Measurements from ENCODE around the gene PGP. TPM values are rescaled to one million over a fixed set of nuclear protein-coding genes. Genes with fewer than 3 reads are reported as not detected.

PGP gene
- total RNA-seq, 1 experiment from 2014 or later = 38.3 TPM

- Histone ChIP-seq H2BK20ac (ENCODE audit: low read depth, low read length, poor library complexity, severe bottlenecking) (no peak overlapping the region), H3T11ph (ENCODE audit: low read length) (no peak overlapping the region), H3K23me2 (ENCODE audit: insufficient read length, low read depth, low read length, poor library complexity, severe bottlenecking) (no peaks in the 10 kb centered on the region), H3K4me2 (ENCODE audit: insufficient read depth, insufficient read length, low read length) (no peak overlapping the region), H3K14ac (ENCODE audit: insufficient read depth, low read length) (no peak overlapping the region), H2BK12ac (ENCODE audit: insufficient read length, low read depth, low read length) (no peak overlapping the region), H2BK120ac (ENCODE audit: low read depth, low read length, poor library complexity, severe bottlenecking) (no peak overlapping the region), H3K27ac (ENCODE audit: insufficient read length, low read depth, low read length) (no peak overlapping the region), H2BK5ac (ENCODE audit: insufficient read length, low read length) (no peak overlapping the region), H4K5ac (ENCODE audit: insufficient read length, low read depth, low read length) (no peak overlapping the region), H3K18ac (ENCODE audit: insufficient read length, low read depth, low read length) (no peak overlapping the region), H3K56ac (ENCODE audit: insufficient read length, low read depth, low read length) (no peak overlapping the region), H3K9ac (ENCODE audit: extremely low read depth, insufficient read length, low read length) (no peak overlapping the region), H4K91ac (ENCODE audit: insufficient read length, low read depth, low read length) (no peak overlapping the region), H3K79me2 (ENCODE audit: insufficient read depth, low read length) (no peaks in the 10 kb centered on the region), H4K8ac (replicated peaks; ENCODE audit: insufficient read length, low read depth, low read length) (no peak overlapping the region), H3K4ac (ENCODE audit: low read depth, low read length) (no peak overlapping the region), H2AFZ (ENCODE audit: low read length) (no peak overlapping the region), H3K23ac (ENCODE audit: insufficient read length, low read depth, low read length) (no peak overlapping the region), H2BK15ac (ENCODE audit: low read depth, low read length) (no peak overlapping the region), H3K9me3 (ENCODE audit: control insufficient read depth, low read depth, low read length) (no peaks in the 10 kb centered on the region), H3K79me1 (ENCODE audit: insufficient read depth, low read depth, low read length, poor library complexity, severe bottlenecking) (no peaks in the 10 kb centered on the region), H4K20me1 (ENCODE audit: control insufficient read depth, insufficient read depth, insufficient read length) (peaks cover under 1% of the 10 kb centered on the region), H3K27me3 (ENCODE audit: insufficient read depth, low read length) (no peaks in the 10 kb centered on the region), H3K4me1 (ENCODE audit: insufficient read depth, low read length) (no peaks in the 10 kb centered on the region), H2AK5ac (ENCODE audit: insufficient read length, low read length) (no peak overlapping the region)
- Mint-ChIP-seq H3K27ac (no peak overlapping the region), H3K4me3 (no peak overlapping the region), H3K36me3 (ENCODE audit: insufficient read depth in 1 of 3, low read depth in 3 of 3) (peaks cover 0 to 2% (median under 1%) of the 10 kb centered on the region in 3 experiments; a peak in 2 of 7 replicates), H3K4me1 (peaks cover 0 to 2% of the 10 kb centered on the region in 2 experiments; a peak in 1 of 4 replicates), H3K27me3 (ENCODE audit: low read depth) (no peaks in the 10 kb centered on the region; the same call in 1 of the 2 replicates), H3K9me3 (no peaks in the 10 kb centered on the region)
- TF ChIP-seq CTCF (conservative IDR thresholded peaks at IDR 0.05) = no peak
- no peak for DNase-seq
- WGBS (ENCODE audit: extremely low coverage, insufficient read length, low lambda C conversion rate) = no CpG with 5 or more reads among the region's 25 CpGs
Observed at GRCh38 chr16:2189252-2189893, 25.3 kb downstream of the PGP start.

All from H9 (cell line).